Raji (cell line): ENCODE results near the gene SNTG2.

Source experiments
- POLR2A ChIP-seq: IDR thresholded peaks from 2 replicates; pipeline ENCODE4 v1.6.1; 2011; ENCODE audit warnings: low read depth, low read length, control low read depth; ENCODE audit not compliant: insufficient read depth

SNTG2 gene

DNA sequence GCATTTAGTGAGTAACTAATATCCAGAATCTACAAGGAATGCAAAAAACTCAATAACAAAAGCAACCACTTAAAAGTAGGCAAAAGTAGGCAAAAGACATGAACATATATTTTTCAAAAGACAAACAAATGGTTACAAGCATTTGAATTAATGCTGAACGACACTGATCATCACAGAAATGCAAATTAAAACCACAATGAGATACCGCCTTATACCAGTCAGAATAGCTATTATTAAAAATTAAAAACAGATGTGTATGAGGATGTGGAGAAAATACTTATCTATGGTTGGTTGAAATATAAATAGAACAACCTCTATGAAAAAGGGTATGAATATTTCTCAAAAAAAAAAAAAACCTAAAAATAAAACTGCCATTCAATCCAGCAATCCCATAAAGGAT lies 51.7 kb downstream of the SNTG2 start:
- no peak for TF ChIP-seq POLR2A

DNA sequence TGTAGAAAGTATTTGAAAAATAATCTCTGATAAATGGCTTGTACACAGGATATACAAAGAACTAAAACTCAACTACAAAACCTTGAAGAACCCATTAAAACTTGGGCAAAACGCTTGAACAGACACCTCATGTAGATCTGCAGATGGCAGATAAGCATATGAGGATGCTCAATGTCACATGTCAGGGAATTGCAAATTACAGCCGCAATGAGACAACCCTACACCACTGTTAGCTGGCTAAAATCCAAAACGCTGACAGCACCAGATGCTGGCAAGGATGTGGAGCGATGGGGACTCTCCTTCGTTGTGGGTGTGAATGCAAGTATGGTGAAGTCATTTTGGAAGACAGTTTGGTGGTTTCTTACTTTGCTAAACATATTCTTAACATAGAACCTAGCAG lies 53.7 kb downstream of the SNTG2 start:
- no peak for TF ChIP-seq POLR2A

DNA sequence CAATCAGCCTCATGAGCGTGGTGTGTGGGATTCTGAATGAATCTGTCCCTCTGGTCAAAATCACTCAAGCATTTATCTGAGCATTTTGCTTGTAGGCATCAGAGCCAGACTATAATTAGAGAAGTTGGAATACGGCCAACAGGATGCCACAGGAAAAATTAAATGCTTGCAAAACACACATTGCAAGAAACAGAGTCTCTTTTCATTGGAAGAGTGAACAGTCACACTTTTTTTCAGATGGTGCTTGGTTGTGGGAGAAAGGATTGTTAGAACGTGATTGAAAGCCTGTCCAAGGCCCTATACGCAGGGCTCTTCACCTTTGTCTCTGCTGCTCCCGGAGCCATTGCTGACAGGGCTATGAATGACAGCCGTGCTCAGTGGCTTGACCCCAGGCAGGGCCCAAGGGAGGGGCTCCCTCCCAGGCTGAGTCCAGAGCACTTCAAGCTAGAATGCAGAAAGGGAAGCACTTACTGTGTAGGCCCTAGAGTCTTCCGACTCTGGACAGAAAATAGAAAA lies 59.8 kb downstream of the SNTG2 start:
- no peak for TF ChIP-seq POLR2A

DNA sequence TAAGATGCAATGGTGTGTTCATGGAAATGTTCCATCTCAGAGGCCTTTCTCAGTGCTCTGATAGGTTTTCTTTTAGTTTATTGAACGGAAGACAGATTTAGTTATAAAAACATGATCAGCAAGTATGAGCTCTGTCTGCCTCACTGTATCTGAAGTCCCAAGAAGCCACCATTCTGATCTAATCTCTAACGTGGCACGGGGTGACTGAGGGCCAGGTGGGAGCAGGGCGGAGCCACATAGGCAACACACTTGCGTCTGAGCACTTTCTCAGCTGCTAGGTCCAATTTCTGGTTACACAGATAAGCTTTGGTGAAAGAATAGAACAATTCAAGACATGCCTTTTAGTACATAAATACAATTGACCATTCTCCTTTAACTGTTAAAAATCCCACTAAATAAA lies 60.4 kb downstream of the SNTG2 start:
- TF ChIP-seq POLR2A, result no peak

DNA sequence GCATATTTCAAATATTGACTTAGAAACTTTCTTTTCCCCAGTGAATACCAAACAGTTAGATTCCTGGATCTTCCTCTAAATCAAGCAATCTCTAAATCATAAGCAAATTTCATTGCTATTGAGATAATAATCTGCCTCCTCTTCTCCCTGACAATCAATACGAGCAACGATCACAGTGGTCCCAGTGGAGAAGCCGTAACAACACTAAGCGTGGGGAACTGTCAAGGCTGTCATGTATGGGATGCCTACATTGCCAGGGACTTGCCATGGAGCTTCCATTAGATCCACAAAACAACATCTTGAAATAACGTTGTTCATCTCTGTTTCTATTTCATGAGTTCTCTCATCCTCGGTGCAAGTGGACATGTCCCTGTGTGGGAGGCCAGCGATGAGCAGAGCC lies 61.3 kb downstream of the SNTG2 start:
- no peak for TF ChIP-seq POLR2A

DNA sequence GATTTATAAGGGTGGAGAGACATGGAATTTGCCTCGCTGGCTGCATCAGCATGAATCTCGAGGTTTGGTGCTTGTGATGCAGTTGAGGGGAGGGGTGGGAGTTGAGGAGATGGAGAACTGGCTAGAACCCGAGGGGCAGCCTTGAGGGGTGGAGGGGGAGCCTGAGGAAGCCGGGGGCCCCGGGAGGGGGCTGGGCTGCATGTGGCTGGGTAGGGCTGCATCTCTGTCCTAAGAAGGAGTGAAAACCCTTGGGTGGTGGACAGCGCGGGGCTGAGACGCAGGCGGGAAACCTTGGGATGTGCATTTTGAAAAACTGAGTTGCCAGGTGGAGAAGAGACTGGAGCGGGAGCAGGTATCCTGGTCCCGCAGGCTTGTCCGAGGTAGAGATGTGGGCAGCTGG lies 64.2 kb downstream of the SNTG2 start:
- TF ChIP-seq POLR2A, result no peak

DNA sequence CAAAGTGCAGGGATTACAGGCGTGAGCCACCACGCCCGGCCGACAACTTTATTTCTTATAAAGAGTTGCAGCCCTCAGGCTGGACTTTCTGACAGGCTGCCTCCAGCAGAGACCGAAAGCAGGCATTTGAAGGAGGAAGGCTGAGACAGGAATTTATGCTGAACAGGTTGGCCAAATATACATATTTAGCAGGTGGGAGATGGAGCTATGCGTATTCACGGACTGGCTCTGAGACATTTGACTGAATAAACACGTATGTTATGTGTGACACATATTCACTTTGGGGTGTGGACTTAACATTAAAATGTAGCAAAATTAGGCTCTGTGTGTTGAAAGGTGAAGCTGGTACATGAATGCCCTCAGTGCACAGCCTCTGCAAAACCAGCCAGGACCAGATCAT lies 65.9 kb downstream of the SNTG2 start:
- TF ChIP-seq POLR2A, result no peak

DNA sequence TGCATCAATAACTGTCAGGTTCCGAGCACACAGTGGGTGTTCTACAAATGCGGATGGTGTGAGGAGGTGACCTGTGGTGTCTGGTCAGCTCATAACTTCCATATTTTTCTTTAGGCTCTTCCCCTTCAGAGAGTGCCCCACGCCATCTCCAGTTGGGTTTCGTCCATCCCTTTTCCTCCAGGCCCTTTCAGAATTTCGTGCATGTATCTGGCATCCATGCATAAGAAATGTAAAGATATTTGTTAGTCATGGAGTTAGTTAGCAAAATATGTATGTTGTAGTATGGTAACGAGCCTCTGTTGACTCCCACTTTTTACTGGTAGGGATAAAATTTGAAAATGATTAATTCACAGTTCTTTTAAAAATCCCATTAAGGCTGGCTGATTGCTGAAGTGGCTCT lies 67.2 kb downstream of the SNTG2 start:
- TF ChIP-seq POLR2A, result no peak

DNA sequence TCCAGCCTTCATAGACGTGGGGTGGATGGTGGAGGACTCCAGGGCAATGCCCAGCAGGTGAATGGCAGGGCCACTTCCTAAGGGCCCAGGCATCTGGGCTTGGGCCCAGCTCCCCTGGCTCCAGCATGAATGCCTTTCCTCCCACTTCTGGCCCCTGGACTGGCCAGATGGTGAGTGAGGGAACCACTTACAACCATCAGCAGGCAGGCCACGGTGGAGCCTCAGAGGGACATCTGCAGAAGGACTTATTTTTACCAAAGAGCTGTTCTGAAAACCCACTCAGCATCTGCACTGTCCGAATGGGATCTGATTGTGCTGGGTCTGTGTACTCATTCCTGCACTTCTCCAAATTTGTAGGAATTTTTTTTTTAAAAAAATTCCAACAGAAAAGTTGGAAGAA lies 69.6 kb downstream of the SNTG2 start:
- TF ChIP-seq POLR2A, result no peak

DNA sequence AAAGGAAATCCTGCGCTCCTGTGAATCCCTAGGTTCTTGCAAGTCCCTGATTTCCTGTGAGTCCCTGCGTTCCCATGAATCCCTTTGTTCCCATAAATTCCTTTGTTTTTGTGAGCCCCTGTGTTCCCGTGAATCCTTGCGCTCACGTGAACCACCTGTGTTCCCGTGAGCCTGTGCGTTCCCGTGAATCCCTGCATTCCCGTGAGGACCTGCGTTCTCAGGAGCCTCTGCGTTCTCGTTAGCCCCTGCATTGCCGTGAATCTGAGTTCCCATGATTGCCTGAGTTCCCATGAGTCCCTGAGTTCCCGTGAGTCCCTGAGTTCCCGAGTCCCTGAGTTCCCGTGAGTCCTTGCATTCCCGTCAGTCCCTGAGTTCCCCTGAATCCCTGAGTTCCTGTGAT lies 71.5 kb downstream of the SNTG2 start:
- no peak for TF ChIP-seq POLR2A

DNA sequence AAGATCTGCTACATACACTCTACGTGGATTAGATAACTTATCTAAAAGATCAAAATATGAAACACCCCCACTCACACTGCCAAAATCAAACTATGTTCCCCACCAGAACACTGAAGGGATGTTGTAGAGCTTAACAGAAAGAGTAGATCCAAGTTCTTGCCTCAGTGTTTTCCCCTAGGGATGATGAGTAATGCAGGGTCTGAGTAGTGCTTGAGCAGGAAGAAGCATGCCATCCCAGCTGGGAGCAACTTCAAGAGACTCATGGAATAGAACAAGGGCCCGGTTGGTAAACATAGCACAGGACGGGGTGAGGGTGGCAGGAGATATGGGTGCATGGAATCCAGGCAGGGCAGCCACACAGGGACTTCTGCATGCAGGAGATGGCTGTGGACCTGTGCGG lies 74.3 kb downstream of the SNTG2 start:
- no peak for TF ChIP-seq POLR2A

DNA sequence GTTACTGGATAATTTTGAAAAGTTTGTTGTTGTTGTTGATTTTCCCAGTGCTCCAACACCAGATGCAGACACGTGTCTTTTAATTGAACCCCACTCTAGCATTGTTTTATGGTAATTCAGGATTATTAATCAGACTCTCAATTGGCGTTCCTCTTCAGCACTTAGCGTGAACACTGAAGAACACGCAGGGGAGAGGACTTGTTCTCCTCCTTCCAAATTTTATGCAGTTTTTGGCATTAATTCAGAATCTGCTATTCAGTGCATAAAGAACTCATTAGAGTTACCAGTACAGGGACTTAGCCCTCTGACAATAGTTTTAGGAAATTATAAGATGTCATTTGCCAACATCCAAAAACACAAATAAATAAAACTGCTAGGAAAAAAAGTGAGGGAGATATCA lies 75.5 kb downstream of the SNTG2 start:
- TF ChIP-seq POLR2A, result no peak

DNA sequence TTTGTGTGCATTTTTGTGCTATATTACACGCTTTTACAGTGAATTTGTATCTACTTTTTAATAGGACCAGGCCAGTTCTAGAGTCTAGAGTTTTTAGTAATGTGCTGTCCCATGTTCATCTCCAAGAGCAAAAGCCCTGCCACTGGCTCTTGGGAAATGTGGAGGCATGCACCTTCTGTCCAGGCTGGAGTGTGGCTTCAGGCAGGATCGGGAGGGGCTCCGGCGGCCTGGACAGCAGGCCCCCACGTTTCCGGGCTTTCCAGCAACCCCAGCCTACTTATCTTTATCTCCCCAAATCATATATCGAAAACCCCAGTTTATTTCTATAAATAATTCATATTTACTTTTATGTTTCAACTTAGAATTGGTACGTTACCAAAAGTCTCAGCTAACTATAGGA lies 78.2 kb downstream of the SNTG2 start:
- no peak for TF ChIP-seq POLR2A

DNA sequence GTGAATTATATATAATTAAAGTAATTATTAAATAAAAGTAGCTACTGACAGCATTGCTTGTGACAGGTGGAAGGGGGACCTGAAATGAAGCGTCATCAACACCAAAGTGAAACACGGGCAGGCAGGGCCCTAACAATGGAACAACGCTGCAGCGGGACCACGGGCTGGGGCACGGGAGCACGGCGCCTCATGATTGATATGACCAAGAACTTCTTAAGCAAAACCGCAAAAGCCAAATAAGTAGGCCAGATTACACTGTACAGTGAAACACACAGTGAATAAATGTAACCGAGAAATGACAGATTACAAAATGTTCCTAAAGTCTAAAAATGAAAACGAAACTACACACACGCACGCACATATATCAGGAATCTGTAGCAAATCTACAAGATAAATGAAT lies 81.4 kb downstream of the SNTG2 start:
- TF ChIP-seq POLR2A, result no peak

DNA sequence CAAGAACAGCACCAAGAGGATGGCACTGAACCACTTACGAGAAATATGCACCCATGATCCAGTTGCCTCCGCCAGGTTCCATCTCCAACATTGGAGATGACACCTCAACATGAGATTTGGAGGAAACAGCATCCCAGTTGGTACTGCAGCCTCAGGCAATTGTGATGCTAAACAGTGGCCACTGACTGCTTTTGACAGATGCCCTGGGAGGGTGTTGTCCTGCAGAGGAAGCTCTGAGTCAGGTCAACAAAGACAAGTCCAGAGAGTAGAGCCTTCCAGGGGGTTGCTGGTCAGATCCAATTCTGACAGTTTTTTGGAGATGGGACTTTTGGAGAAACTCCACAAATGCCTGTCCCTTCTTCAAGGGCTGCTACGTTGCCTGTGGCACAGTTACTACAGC lies 82.4 kb downstream of the SNTG2 start:
- TF ChIP-seq POLR2A, result no peak

DNA sequence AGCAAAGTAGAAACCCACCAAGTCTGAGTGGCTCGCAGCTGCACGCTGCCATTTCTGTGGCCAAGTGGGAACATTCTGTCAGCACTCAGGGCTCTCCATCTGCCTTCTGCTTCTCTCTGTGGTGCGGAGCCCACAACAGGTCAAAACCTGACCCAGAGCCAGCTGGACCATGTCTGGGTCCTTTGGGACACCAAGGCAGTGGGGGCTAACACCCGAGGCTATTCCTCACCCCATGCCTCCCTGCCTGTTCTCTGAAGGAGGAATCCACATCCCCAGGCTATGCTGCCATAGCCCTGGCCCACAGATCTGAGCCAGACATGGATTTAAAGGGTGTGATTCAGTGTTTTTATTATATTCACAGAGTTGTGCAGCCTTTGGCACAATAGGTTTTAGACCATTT lies 86.4 kb downstream of the SNTG2 start:
- no peak for TF ChIP-seq POLR2A

DNA sequence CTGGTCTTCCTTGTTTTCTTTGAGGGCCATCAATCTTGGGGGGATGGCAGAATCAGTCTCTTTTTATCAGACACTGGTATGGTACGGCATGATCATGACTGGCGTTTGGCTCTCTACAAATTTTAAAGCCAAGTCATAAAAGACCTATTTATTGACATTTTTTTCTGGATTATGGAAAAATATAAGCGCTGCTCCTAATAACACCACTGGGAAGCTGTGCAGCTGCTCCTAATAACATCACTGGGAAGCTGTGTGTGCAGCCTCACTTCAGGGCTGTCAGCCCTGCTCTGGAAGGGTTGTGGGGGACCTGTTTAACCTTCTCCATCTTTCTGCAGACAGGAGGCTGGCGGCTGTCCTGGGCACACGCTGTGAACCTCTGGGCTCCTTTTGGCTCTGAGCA lies 88.9 kb downstream of the SNTG2 start:
- no peak for TF ChIP-seq POLR2A
